IPS-18c (cell line): Measurements from ENCODE around the gene HLA-DQA2.
"Not testable (repeated sequence)": the region's sequence is repeated elsewhere in the genome, so short reads cannot be mapped to it uniquely, and the experiment has no call there.

Experiments
- H3K4me3 ChIP-seq: 2 replicates; pipeline ENCODE4 v1.7.0; 2013; ENCODE audit warnings: low read depth, mild to moderate bottlenecking, low read length, moderate library complexity; ENCODE audit not compliant: insufficient read depth
- H3K9me3 ChIP-seq: one replicate; pipeline ENCODE4 v1.6.1; 2013; ENCODE audit warnings: mild to moderate bottlenecking, low read length, moderate library complexity; ENCODE audit not compliant: control insufficient read depth, insufficient read depth

Gene HLA-DQA2

GRCh38 chr6:32741031-32741960 lies at the start of gene HLA-DQA2:
Gene HLA-DQA2 (plus strand): TSS chr6:32741391. CDS start chr6:32741444, 53 bp downstream.
- H3K9me3 ChIP-seq = no peaks in the 10 kb centered on the region
- H3K4me3 ChIP-seq = no peak within 1 kb of the TSS

GRCh38 chr6:32692019-32692418 lies 49.2 kb upstream of the HLA-DQA2 start:
- Histone ChIP-seq H3K4me3 (no peak overlapping the region), H3K9me3 (no peaks in the 10 kb centered on the region)

GRCh38 chr6:32697031-32697430 lies 44.2 kb upstream of the HLA-DQA2 start:
- Histone ChIP-seq H3K9me3 (no peaks in the 10 kb centered on the region), H3K4me3 (no peak overlapping the region)

GRCh38 chr6:32700391-32701040 lies 40.7 kb upstream of the HLA-DQA2 start:
- Histone ChIP-seq H3K4me3 (no peak overlapping the region), H3K9me3 (no peaks in the 10 kb centered on the region)

- Histone ChIP-seq H3K4me3 (no peak overlapping the region), H3K9me3 (no peaks in the 10 kb centered on the region)
Observed at GRCh38 chr6:32703347-32703746, 37.8 kb upstream of the HLA-DQA2 start.

- H3K9me3 ChIP-seq, H3K4me3 ChIP-seq: not testable (repeated sequence)
Observed at GRCh38 chr6:32705164-32705563, 36.0 kb upstream of the HLA-DQA2 start.

- no peaks in the 10 kb centered on the region for H3K9me3 ChIP-seq
- no peak overlapping the region for H3K4me3 ChIP-seq
Observed at GRCh38 chr6:32709625-32710024, 31.6 kb upstream of the HLA-DQA2 start.

GRCh38 chr6:32713241-32713640 lies 27.9 kb upstream of the HLA-DQA2 start:
- H3K9me3 ChIP-seq = no peaks in the 10 kb centered on the region

GRCh38 chr6:32716396-32716795 lies 24.8 kb upstream of the HLA-DQA2 start:
- Histone ChIP-seq H3K9me3 (no peaks in the 10 kb centered on the region), H3K4me3 (no peak overlapping the region)

More at GRCh38 chr6:32713241-32713640, 27.9 kb upstream of the HLA-DQA2 start:
- no peak overlapping the region for H3K4me3 ChIP-seq

- Histone ChIP-seq H3K4me3 (no peak overlapping the region), H3K9me3 (no peaks in the 10 kb centered on the region)
Observed at GRCh38 chr6:32718879-32719278, 22.3 kb upstream of the HLA-DQA2 start.

- H3K9me3 ChIP-seq = no peaks in the 10 kb centered on the region
- H3K4me3 ChIP-seq = no peak overlapping the region
Observed at GRCh38 chr6:32738126-32738525, 3.1 kb upstream of the HLA-DQA2 start.

GRCh38 chr6:32742374-32742773 lies 1.2 kb downstream of the HLA-DQA2 start:
- H3K4me3 ChIP-seq = no peak overlapping the region
- H3K9me3 ChIP-seq = no peaks in the 10 kb centered on the region

GRCh38 chr6:32744776-32745175 lies 3.6 kb downstream of the HLA-DQA2 start:
- H3K4me3 ChIP-seq = no peak overlapping the region
- H3K9me3 ChIP-seq = no peaks in the 10 kb centered on the region

- not testable (repeated sequence) for H3K4me3 ChIP-seq, H3K9me3 ChIP-seq
Observed at GRCh38 chr6:32745649-32746048, 4.5 kb downstream of the HLA-DQA2 start.

- no peaks in the 10 kb centered on the region for H3K9me3 ChIP-seq
- H3K4me3 ChIP-seq = no peak overlapping the region
Observed at GRCh38 chr6:32752580-32752979, 11.4 kb downstream of the HLA-DQA2 start.

- H3K9me3 ChIP-seq = no peaks in the 10 kb centered on the region
- H3K4me3 ChIP-seq = no peak overlapping the region
Observed at GRCh38 chr6:32759669-32760068, 18.5 kb downstream of the HLA-DQA2 start.

- Histone ChIP-seq H3K4me3 (no peak overlapping the region), H3K9me3 (no peaks in the 10 kb centered on the region)
Observed at GRCh38 chr6:32761072-32761471, 19.9 kb downstream of the HLA-DQA2 start.

GRCh38 chr6:32761548-32761947 lies 20.4 kb downstream of the HLA-DQA2 start:
- Histone ChIP-seq H3K4me3 (no peak overlapping the region), H3K9me3 (no peaks in the 10 kb centered on the region)
